ENCODE data around the gene CPTP.

- TF ChIP-seq CTCF (conservative IDR thresholded peaks at IDR 0.05; ENCODE audit: low read length) (no peak), EZH2phosphoT487 (IDR thresholded peaks at IDR 0.05; ENCODE audit: borderline replicate concordance) (no peak)
Measured at GRCh38 chr1:1320666-1321448, 3.7 kb upstream of the CPTP start.
